H9 (cell line): ENCODE results near the gene RYR3. TPM values are rescaled to one million over a fixed set of nuclear protein-coding genes. Genes with fewer than 3 reads are reported as not detected.

Experiments
- DNase-seq: peaks from one replicate; pipeline ENCODE4 v3.0.0-alpha.2; 2017
- H2AFZ ChIP-seq: one replicate; pipeline ENCODE4 v1.6.1; 2013; ENCODE audit warnings: mild to moderate bottlenecking, low read length, control low read depth, moderate library complexity
- H2AK5ac ChIP-seq: 2 replicates; pipeline ENCODE4 v1.6.1; 2013; ENCODE audit warnings: low read length, control low read depth, mixed read lengths; ENCODE audit not compliant: insufficient read length
- H2BK120ac ChIP-seq: one replicate; pipeline ENCODE4 v1.6.1; 2013; ENCODE audit warnings: low read depth, mild to moderate bottlenecking, low read length, control low read depth, inconsistent platforms; ENCODE audit not compliant: poor library complexity, severe bottlenecking
- H2BK12ac ChIP-seq: 2 replicates; pipeline ENCODE4 v1.6.1; 2013; ENCODE audit warnings: low read length, control low read depth, mixed read lengths, low read depth; ENCODE audit not compliant: insufficient read length
- H2BK15ac ChIP-seq: 2 replicates; pipeline ENCODE4 v1.6.1; 2013; ENCODE audit warnings: low read depth, low read length, control low read depth
- H2BK20ac ChIP-seq: one replicate; pipeline ENCODE4 v1.6.1; 2013; ENCODE audit warnings: low read depth, mild to moderate bottlenecking, low read length, control low read depth, inconsistent platforms; ENCODE audit not compliant: poor library complexity, severe bottlenecking
- H2BK5ac ChIP-seq: 2 replicates; pipeline ENCODE4 v1.6.1; 2013; ENCODE audit warnings: low read length, control low read depth, mixed read lengths; ENCODE audit not compliant: insufficient read length
- H3K14ac ChIP-seq: 2 replicates; pipeline ENCODE4 v1.6.1; 2013; ENCODE audit warnings: low read length, control low read depth; ENCODE audit not compliant: insufficient read depth
- H3K18ac ChIP-seq: 2 replicates; pipeline ENCODE4 v1.6.1; 2013; ENCODE audit warnings: low read depth, mild to moderate bottlenecking, mixed read lengths, low read length, control low read depth; ENCODE audit not compliant: insufficient read length
- H3K23ac ChIP-seq: 2 replicates; pipeline ENCODE4 v1.6.1; 2013; ENCODE audit warnings: low read length, control low read depth, mixed read lengths, low read depth; ENCODE audit not compliant: insufficient read length
- H3K23me2 ChIP-seq: 2 replicates; pipeline ENCODE4 v1.6.1; 2013; ENCODE audit warnings: low read depth, mild to moderate bottlenecking, mixed read lengths, low read length, control low read depth; ENCODE audit not compliant: insufficient read length, poor library complexity, severe bottlenecking
- H3K27ac ChIP-seq: 2 replicates; pipeline ENCODE4 v1.5.1; 2013; ENCODE audit warnings: low read length, control low read depth, mixed read lengths, low read depth; ENCODE audit not compliant: insufficient read length
- H3K27me3 ChIP-seq: 2 replicates; pipeline ENCODE4 v1.6.1; 2013; ENCODE audit warnings: low read length, control low read depth, inconsistent platforms; ENCODE audit not compliant: insufficient read depth
- H3K4ac ChIP-seq: 2 replicates; pipeline ENCODE4 v1.6.1; 2013; ENCODE audit warnings: low read depth, mild to moderate bottlenecking, control low read depth, inconsistent platforms, low read length, moderate library complexity
- H3K4me1 ChIP-seq: 2 replicates; pipeline ENCODE4 v1.6.1; 2013; ENCODE audit warnings: low read length, control low read depth, inconsistent platforms; ENCODE audit not compliant: insufficient read depth
- H3K4me2 ChIP-seq: 2 replicates; pipeline ENCODE4 v1.6.1; 2013; ENCODE audit warnings: low read length, control low read depth, mixed read lengths; ENCODE audit not compliant: insufficient read length, insufficient read depth
- H3K56ac ChIP-seq: 2 replicates; pipeline ENCODE4 v1.6.1; 2013; ENCODE audit warnings: low read depth, mild to moderate bottlenecking, mixed read lengths, low read length, control low read depth; ENCODE audit not compliant: insufficient read length
- H3K79me1 ChIP-seq: 2 replicates; pipeline ENCODE4 v1.6.1; 2013; ENCODE audit warnings: low read depth, mild to moderate bottlenecking, moderate library complexity, low read length, control low read depth, inconsistent platforms; ENCODE audit not compliant: insufficient read depth, poor library complexity, severe bottlenecking
- H3K79me2 ChIP-seq: 2 replicates; pipeline ENCODE4 v1.6.1; 2013; ENCODE audit warnings: low read length, control low read depth, inconsistent platforms; ENCODE audit not compliant: insufficient read depth
- H3K9ac ChIP-seq: 2 replicates; pipeline ENCODE4 v1.6.1; 2013; ENCODE audit warnings: low read length, control low read depth, mixed read lengths; ENCODE audit not compliant: insufficient read length; ENCODE audit errors: extremely low read depth
- H3K9me3 ChIP-seq: one replicate; pipeline ENCODE4 v1.6.1; 2013; ENCODE audit warnings: low read depth, low read length, inconsistent platforms; ENCODE audit not compliant: control insufficient read depth
- H3T11ph ChIP-seq: one replicate; pipeline ENCODE4 v1.6.1; 2013; ENCODE audit warnings: mild to moderate bottlenecking, low read length, control low read depth, inconsistent platforms
- H4K20me1 ChIP-seq: one replicate; pipeline ENCODE4 v1.6.1; 2013; ENCODE audit not compliant: control insufficient read depth, insufficient read length, insufficient read depth
- H4K5ac ChIP-seq: 2 replicates; pipeline ENCODE4 v1.6.1; 2013; ENCODE audit warnings: low read depth, mild to moderate bottlenecking, mixed read lengths, low read length, control low read depth; ENCODE audit not compliant: insufficient read length
- H4K8ac ChIP-seq: replicated peaks from 2 replicates; pipeline ENCODE4 v1.6.1; 2013; ENCODE audit warnings: low read length, control low read depth, mixed read lengths, low read depth; ENCODE audit not compliant: insufficient read length
- H4K91ac ChIP-seq: 2 replicates; pipeline ENCODE4 v1.6.1; 2013; ENCODE audit warnings: low read depth, mild to moderate bottlenecking, moderate library complexity, mixed read lengths, low read length, control low read depth; ENCODE audit not compliant: insufficient read length
- H3K27ac Mint-ChIP-seq, 3 experiments: 2 replicates in 2 of 3; 3 replicates in 1 of 3; pipeline ENCODE4 v1.8.0; 2020 to 2021; ENCODE audit warnings: mixed read lengths in 3 of 3, mild to moderate bottlenecking in 1 of 3, moderate library complexity in 1 of 3
- H3K27me3 Mint-ChIP-seq: 2 replicates; pipeline ENCODE4 v1.8.0; 2021; ENCODE audit warnings: low read depth, mild to moderate bottlenecking, moderate library complexity, mixed read lengths
- H3K36me3 Mint-ChIP-seq, 3 experiments: 2 replicates in 2 of 3; 3 replicates in 1 of 3; pipeline ENCODE4 v1.8.0; 2020 to 2021; ENCODE audit warnings: low read depth in 3 of 3, mixed read lengths in 3 of 3; ENCODE audit not compliant: insufficient read depth in 1 of 3
- H3K4me1 Mint-ChIP-seq, 2 experiments: 2 replicates each; pipeline ENCODE4 v1.8.0; 2020; ENCODE audit warnings: mixed read lengths in 2 of 2
- H3K4me3 Mint-ChIP-seq, 2 experiments: 2 replicates in 1 of 2; 3 replicates in 1 of 2; pipeline ENCODE4 v1.8.0; 2020 to 2021; ENCODE audit warnings: mild to moderate bottlenecking in 2 of 2, mixed read lengths in 2 of 2, moderate library complexity in 1 of 2
- H3K9me3 Mint-ChIP-seq, 2 experiments: 2 replicates in 1 of 2; 3 replicates in 1 of 2; pipeline ENCODE4 v1.8.0; 2020; ENCODE audit warnings: mild to moderate bottlenecking in 2 of 2, mixed read lengths in 2 of 2, moderate library complexity in 1 of 2
- WGBS: extraction: QIAGEN DNeasy Blood & Tissue Kit; methylation state at CpG from one replicate; pipeline ENCODE4 v1.1.7; 2013; ENCODE audit warnings: missing lambda C conversion rate, low lambda C conversion rate, mixed read lengths; ENCODE audit not compliant: insufficient read length; ENCODE audit errors: extremely low coverage; 5-methylcytosine and 5-hydroxymethylcytosine counted together
- total RNA-seq: library from RNA; stranded (reverse); gene quantifications from 2 replicates; pipeline ENCODE4 v1.2.1, GENCODE V29; 2021
- TF ChIP-seq, protein P1 (sequence below): fragments of 200-600 bp; sonication (generic); conservative IDR thresholded peaks from 3 replicates; pipeline ENCODE4 v1.8.0; 2021; ENCODE audit warnings: antibody characterized with exemption, mild to moderate bottlenecking

Gene RYR3
- total RNA-seq, 1 experiment from 2014 or later: 0.85 TPM

DNA sequence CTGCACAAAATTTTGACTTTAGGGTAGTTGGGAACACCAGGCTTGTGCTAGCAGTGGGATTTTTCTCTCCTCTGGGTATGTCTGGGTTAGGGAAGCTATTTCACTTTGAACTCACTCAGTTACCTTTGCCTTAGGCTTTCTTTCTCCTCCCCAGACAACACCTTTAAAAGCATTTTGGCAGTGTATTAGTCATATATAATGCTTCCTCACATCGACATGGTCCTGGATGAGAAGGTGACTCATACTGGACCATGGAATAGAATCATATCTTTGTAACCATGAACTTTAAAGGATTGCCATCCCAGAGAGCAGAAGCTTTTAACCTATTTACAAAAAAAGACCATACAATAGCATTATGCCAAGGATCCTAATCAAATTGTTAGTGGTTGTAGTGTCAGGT lies 2.7 kb downstream of the RYR3 start:
- H4K20me1 ChIP-seq: no peaks in the 10 kb centered on the region
- Mint-ChIP-seq H3K27me3 (peaks cover 61% of the 10 kb centered on the region), H3K27ac (no peak overlapping the region), H3K4me1 (peaks cover 23 to 27% of the 10 kb centered on the region in 2 experiments), H3K36me3 (no peaks in the 10 kb centered on the region; a peak in 1 of 7 replicates), H3K4me3 (no peak overlapping the region; a peak in 1 of 5 replicates), H3K9me3 (no peaks in the 10 kb centered on the region)
- WGBS: no CpG with 5 or more reads among the region's 1 CpG
- H3K18ac ChIP-seq: no peak overlapping the region
- no peak overlapping the region for H3K9ac ChIP-seq
- no peak overlapping the region for H2AFZ ChIP-seq
- H3K9me3 ChIP-seq: no peaks in the 10 kb centered on the region
- H3K27ac ChIP-seq: no peak overlapping the region
- no peak overlapping the region for H4K5ac ChIP-seq
- H3K27me3 ChIP-seq: peaks cover 25% of the 10 kb centered on the region
- DNase-seq: no peak
- H3K23ac ChIP-seq: no peak overlapping the region
- H3K23me2 ChIP-seq: peaks cover 12% of the 10 kb centered on the region
- H2BK12ac ChIP-seq: no peak overlapping the region
- H3K4me2 ChIP-seq: no peak overlapping the region
- H3K56ac ChIP-seq: no peak overlapping the region
- no peak overlapping the region for H2BK15ac ChIP-seq
- H2BK5ac ChIP-seq: no peak overlapping the region
- no peak overlapping the region for H3K4ac ChIP-seq
- no peaks in the 10 kb centered on the region for H3K79me1 ChIP-seq
- H2AK5ac ChIP-seq: no peak overlapping the region
- no peaks in the 10 kb centered on the region; the same call in 1 of the 2 replicates for H3K4me1 ChIP-seq
- H3K79me2 ChIP-seq: no peaks in the 10 kb centered on the region
- no peak overlapping the region for H3K14ac ChIP-seq
- TF ChIP-seq, protein P1, sequence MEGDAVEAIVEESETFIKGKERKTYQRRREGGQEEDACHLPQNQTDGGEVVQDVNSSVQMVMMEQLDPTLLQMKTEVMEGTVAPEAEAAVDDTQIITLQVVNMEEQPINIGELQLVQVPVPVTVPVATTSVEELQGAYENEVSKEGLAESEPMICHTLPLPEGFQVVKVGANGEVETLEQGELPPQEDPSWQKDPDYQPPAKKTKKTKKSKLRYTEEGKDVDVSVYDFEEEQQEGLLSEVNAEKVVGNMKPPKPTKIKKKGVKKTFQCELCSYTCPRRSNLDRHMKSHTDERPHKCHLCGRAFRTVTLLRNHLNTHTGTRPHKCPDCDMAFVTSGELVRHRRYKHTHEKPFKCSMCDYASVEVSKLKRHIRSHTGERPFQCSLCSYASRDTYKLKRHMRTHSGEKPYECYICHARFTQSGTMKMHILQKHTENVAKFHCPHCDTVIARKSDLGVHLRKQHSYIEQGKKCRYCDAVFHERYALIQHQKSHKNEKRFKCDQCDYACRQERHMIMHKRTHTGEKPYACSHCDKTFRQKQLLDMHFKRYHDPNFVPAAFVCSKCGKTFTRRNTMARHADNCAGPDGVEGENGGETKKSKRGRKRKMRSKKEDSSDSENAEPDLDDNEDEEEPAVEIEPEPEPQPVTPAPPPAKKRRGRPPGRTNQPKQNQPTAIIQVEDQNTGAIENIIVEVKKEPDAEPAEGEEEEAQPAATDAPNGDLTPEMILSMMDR: no peak
- no peak overlapping the region for H3T11ph ChIP-seq
- H4K8ac ChIP-seq: no peak overlapping the region
- H2BK20ac ChIP-seq: no peak overlapping the region
- no peak overlapping the region for H2BK120ac ChIP-seq
- no peak overlapping the region for H4K91ac ChIP-seq
